Suprapubic skin (tissue), 4 donors: ENCODE results near the gene GTPBP6. TPM values are rescaled to one million over a fixed set of nuclear protein-coding genes. Genes with fewer than 3 reads are reported as not detected.

Experiments used
- DNase-seq, 2 donors: peaks; one replicate each; pipeline ENCODE4 v3.0.0-alpha.2; 2019; ENCODE audit warnings: low spot score in 2 of 2
- H3K27ac ChIP-seq: fragments of 200-600 bp; sonication (generic); one replicate; pipeline ENCODE4 v1.5.1; 2019
- H3K27me3 ChIP-seq: fragments of 200-600 bp; sonication (generic); one replicate; pipeline ENCODE4 v1.5.1; 2019
- H3K36me3 ChIP-seq: fragments of 200-600 bp; sonication (generic); one replicate; pipeline ENCODE4 v1.5.1; 2019
- H3K4me1 ChIP-seq: fragments of 200-600 bp; sonication (generic); one replicate; pipeline ENCODE4 v1.5.1; 2019
- H3K4me3 ChIP-seq: fragments of 200-600 bp; sonication (generic); one replicate; pipeline ENCODE4 v1.5.1; 2019; ENCODE audit warnings: mild to moderate bottlenecking
- H3K9me3 ChIP-seq: fragments of 200-600 bp; sonication (generic); one replicate; pipeline ENCODE4 v1.5.1; 2019
- CTCF ChIP-seq, 2 donors: fragments of 200-600 bp in 1 of 2; fragments of 450-650 bp in 1 of 2; sonication (generic) in 1 of 2; IDR thresholded peaks; one replicate each; pipeline ENCODE4 v1.5.1; 2016 to 2019; ENCODE audit warnings: antibody characterized with exemption in 2 of 2, mild to moderate bottlenecking in 1 of 2, moderate library complexity in 1 of 2
- EP300 ChIP-seq: sonication (generic); formaldehyde crosslinking; IDR thresholded peaks from one replicate; pipeline ENCODE4 v1.6.1; 2017; ENCODE audit warnings: antibody characterized with exemption
- POLR2A ChIP-seq, 2 donors: fragments of 450-650 bp; IDR thresholded peaks; one replicate each; pipeline ENCODE4 v1.6.1; 2017; ENCODE audit warnings: antibody characterized with exemption in 2 of 2, mild to moderate bottlenecking in 2 of 2, moderate library complexity in 2 of 2
- POLR2AphosphoS5 ChIP-seq, 3 donors: sonication (generic); formaldehyde crosslinking; IDR thresholded peaks; one replicate each; pipeline ENCODE4 v1.6.1; 2017; ENCODE audit warnings: antibody characterized with exemption in 3 of 3
- WGBS: methylation state at CpG from one replicate; pipeline ENCODE4 v1.1.5; 2018; 5-methylcytosine and 5-hydroxymethylcytosine counted together
- total RNA-seq, 4 donors: library from RNA; depleted of rRNA; stranded (reverse); fragments of >200 nt; gene quantifications; one replicate each; pipeline ENCODE4 v1.1.0, GENCODE V29; 2016

GTPBP6 gene
- total RNA-seq, 4 donors from 2014 or later = 29.7 to 36.4 (median 34.3) TPM

DNA sequence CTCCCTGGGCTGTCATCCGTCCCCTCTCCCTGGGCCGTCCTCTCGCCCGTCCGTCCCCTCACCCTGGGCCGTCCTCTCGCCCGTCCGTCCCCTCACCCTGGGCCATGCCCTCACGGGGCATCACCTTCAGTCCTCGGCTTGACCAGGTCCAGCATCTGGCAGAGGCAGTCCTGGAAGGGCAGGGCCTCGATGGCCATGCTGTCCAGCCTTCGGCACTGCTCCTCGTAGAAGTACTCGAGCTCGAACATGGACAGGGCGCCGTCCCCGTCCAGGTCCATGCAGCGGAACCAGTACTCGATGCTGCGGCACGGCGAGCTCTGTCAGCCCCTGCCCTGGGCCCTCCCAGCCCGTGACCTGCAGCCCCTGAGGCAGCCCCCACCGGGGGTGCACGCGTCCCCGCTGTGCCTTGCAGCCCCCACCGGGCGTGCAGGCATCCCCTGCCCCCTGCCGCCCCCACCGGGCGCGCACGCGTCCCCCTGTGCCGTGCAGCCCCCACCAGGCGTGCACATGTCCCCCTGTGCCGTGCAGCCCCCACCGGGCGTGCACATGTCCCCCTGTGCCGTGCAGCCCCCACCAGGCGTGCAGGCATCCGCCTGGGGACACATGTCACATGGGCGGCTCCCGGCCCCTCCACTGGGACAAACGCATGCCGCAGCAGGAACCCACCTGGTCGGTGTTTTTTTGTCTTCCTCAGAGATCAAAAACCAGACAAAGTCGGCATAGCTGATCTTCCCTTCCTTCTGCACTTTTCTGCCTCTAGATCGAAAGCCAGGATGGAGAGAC is 22.2 kb upstream of the GTPBP6 start:
- WGBS = 98% methylated on average over 25 of the region's 52 CpGs
- Histone ChIP-seq H3K4me1 (no peaks in the 10 kb centered on the region), H3K27me3 (no peaks in the 10 kb centered on the region), H3K36me3 (peaks cover 53% of the 10 kb centered on the region), H3K4me3 (no peak overlapping the region), H3K27ac (no peak overlapping the region), H3K9me3 (no peaks in the 10 kb centered on the region)
- peak; percentile 55 to 68 for DNase-seq
- TF ChIP-seq CTCF (IDR thresholded peaks at IDR 0.05) (no peak), POLR2A (IDR thresholded peaks at IDR 0.05) (no peak), POLR2AphosphoS5 (IDR thresholded peaks at IDR 0.05) (no peak), EP300 (no peak)

GRCh38 chrX:340121-340520 is 21.5 kb upstream of the GTPBP6 start:
- H3K4me3 ChIP-seq = no peak overlapping the region
- WGBS = 93% methylated on average over 15 of the region's 24 CpGs
- H3K27me3 ChIP-seq = no peaks in the 10 kb centered on the region
- TF ChIP-seq POLR2AphosphoS5 (IDR thresholded peaks at IDR 0.05) = no peak
- no peak for TF ChIP-seq CTCF (IDR thresholded peaks at IDR 0.05)
- no peak for TF ChIP-seq POLR2A (IDR thresholded peaks at IDR 0.05)
- no peaks in the 10 kb centered on the region for H3K9me3 ChIP-seq
- no peak overlapping the region for H3K27ac ChIP-seq
- peaks cover 50% of the 10 kb centered on the region for H3K36me3 ChIP-seq
- H3K4me1 ChIP-seq = no peaks in the 10 kb centered on the region
- DNase-seq = peak in 1 of 2 donors; percentile 75

DNA sequence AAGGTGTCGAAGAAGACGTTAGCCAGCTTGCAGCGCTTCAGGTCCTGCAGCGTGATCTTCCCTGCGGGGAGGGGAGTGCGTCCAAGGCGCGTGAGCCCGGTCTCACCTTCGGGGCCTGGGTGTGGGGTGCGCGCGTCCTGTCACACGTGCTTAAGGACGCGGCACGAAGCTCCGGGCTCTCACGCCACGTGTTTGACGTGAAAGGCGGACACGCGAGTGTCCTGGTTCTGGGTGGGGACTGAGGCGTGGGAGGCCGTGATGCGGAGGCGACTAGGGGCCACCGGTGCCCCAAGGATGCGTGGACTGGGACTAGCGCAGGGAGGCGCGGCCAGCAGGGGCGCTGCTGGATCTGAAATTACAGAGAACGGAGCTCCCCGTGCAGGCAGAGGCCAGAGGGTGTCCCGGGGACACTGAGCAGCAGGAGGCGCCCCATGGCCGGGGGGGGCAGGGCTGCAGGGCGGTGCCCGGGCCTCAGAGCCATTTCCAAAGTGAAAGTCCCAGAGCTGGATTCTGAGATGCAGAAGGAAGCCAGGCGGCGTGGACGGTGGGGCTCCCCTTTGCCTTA is 20.3 kb upstream of the GTPBP6 start:
- 97% methylated on average over 37 of the region's 44 CpGs for WGBS
- H3K27me3 ChIP-seq = no peaks in the 10 kb centered on the region
- H3K4me1 ChIP-seq = no peaks in the 10 kb centered on the region
- peaks cover 50% of the 10 kb centered on the region for H3K36me3 ChIP-seq
- no peak overlapping the region for H3K27ac ChIP-seq
- TF ChIP-seq CTCF (IDR thresholded peaks at IDR 0.05) = no peak
- DNase-seq = no peak
- H3K9me3 ChIP-seq = no peaks in the 10 kb centered on the region
- H3K4me3 ChIP-seq = no peak overlapping the region

- H3K36me3 ChIP-seq = peaks cover 56% of the 10 kb centered on the region
- no peak overlapping the region for H3K4me3 ChIP-seq
- DNase-seq = no peak
- WGBS = 93% methylated on average over 40 of the region's 53 CpGs
- no peaks in the 10 kb centered on the region for H3K27me3 ChIP-seq
- no peak overlapping the region for H3K27ac ChIP-seq
- TF ChIP-seq POLR2A (IDR thresholded peaks at IDR 0.05) (no peak), POLR2AphosphoS5 (IDR thresholded peaks at IDR 0.05) (no peak), EP300 (no peak), CTCF (IDR thresholded peaks at IDR 0.05) (no peak)
- H3K4me1 ChIP-seq = no peaks in the 10 kb centered on the region
- no peaks in the 10 kb centered on the region for H3K9me3 ChIP-seq
These were observed 19.8 kb upstream of the GTPBP6 start for GRCh38 chrX:338281-338835.

GRCh38 chrX:337331-337831 is 18.8 kb upstream of the GTPBP6 start:
- no peaks in the 10 kb centered on the region for H3K9me3 ChIP-seq
- WGBS = 74% methylated on average over 12 of the region's 38 CpGs

More at GRCh38 chrX:337331-337831, 18.8 kb upstream of the GTPBP6 start:
- Histone ChIP-seq H3K4me3 (no peak overlapping the region), H3K27me3 (no peaks in the 10 kb centered on the region), H3K27ac (no peak overlapping the region), H3K4me1 (no peaks in the 10 kb centered on the region), H3K36me3 (peaks cover 62% of the 10 kb centered on the region)
- DNase-seq = no peak
- no peak for TF ChIP-seq POLR2A (IDR thresholded peaks at IDR 0.05)
- TF ChIP-seq POLR2AphosphoS5 (IDR thresholded peaks at IDR 0.05) = no peak
- TF ChIP-seq EP300 = no peak
- no peak for TF ChIP-seq CTCF (IDR thresholded peaks at IDR 0.05)
